Measurements from ENCODE around the gene NEMP1.
"Not testable (repeated sequence)": the region's sequence is repeated elsewhere in the genome, so short reads cannot be mapped to it uniquely, and the experiment has no call there.

The NEMP1 gene

DNA sequence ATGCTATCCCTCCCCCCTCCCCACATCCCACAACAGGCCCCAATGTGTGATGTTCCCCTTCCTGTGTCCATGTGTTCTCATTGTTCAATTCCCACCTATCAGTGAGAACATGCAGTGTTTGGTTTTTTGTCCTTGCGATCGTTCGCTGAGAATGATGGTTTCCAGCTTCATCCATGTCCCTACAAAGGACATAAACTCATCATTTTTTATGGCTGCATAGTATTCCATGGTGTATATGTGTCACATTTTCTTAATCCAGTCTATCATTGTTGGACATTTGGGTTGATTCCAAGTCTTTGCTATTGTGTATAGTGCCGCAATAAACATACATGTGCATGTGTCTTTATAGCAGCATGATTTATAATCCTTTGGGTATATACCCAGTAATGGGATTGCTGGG lies 25.4 kb downstream of the NEMP1 start:
- DNase-seq = not testable (repeated sequence)

GRCh38 chr12:57051011-57051410 lies 27.6 kb downstream of the NEMP1 start:
- no peak for DNase-seq

- DNase-seq = no peak
Measured at GRCh38 chr12:57049890-57050289, 28.7 kb downstream of the NEMP1 start, which contains the start of gene MYO1A. Gene MYO1A (minus strand): TSS chr12:57050129. CDS start chr12:57048323, 1,806 bp downstream.

- no peak for DNase-seq
Measured at GRCh38 chr12:57049119-57049446, 29.5 kb downstream of the NEMP1 start.

GRCh38 chr12:57048423-57049118 lies 30.0 kb downstream of the NEMP1 start:
- DNase-seq = no peak

GRCh38 chr12:57047981-57048380 lies 30.6 kb downstream of the NEMP1 start:
- DNase-seq = no peak

GRCh38 chr12:57046947-57047890 lies 31.4 kb downstream of the NEMP1 start:
- peak; percentile 75 for DNase-seq

- DNase-seq = no peak
Measured at GRCh38 chr12:57046086-57046791, 32.4 kb downstream of the NEMP1 start.

DNA sequence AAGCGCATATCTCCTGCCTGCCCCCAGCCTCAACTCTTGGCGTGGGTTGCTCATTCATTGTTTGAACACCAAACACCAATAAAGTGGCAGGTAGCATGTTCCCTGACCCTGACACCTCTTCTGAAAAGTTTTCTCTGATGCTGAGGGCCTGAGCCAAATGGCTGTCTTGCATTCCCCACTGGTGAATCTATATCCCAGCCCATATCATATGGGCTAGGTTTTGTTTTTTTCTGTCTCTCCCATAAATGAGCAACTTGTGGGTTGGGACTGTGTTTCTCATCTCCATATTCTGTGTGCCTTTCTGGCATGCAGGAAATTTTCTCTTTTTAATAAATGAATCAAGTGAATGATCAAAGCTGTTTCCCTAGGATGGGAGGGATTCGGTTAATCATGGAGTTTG lies 33.7 kb downstream of the NEMP1 start:
- no peak for DNase-seq

GRCh38 chr12:57044468-57044867 lies 34.1 kb downstream of the NEMP1 start:
- DNase-seq = no peak

DNA sequence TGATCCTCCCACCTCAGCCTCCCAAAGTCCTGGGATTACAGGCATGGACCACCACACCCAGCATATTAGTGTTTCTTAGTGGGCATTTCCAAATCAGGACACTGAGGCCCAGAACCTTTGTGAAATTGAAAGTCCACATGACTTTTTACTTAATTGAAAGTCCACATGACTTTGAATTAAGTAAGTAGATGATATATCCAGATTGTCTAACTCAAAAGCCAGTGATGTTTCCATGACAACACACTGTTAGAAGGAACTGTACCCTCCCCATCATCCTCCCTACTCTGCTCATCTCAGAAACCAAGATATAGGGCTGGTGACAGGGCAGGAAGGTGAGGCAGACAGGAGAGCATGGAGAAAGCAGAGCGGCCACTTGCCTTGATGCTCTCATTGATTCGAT lies 35.9 kb downstream of the NEMP1 start:
- DNase-seq = no peak

GRCh38 chr12:57040750-57041149 lies 37.8 kb downstream of the NEMP1 start:
- no peak for DNase-seq

- DNase-seq = no peak
Measured at GRCh38 chr12:57040211-57040610, 38.4 kb downstream of the NEMP1 start.

DNA sequence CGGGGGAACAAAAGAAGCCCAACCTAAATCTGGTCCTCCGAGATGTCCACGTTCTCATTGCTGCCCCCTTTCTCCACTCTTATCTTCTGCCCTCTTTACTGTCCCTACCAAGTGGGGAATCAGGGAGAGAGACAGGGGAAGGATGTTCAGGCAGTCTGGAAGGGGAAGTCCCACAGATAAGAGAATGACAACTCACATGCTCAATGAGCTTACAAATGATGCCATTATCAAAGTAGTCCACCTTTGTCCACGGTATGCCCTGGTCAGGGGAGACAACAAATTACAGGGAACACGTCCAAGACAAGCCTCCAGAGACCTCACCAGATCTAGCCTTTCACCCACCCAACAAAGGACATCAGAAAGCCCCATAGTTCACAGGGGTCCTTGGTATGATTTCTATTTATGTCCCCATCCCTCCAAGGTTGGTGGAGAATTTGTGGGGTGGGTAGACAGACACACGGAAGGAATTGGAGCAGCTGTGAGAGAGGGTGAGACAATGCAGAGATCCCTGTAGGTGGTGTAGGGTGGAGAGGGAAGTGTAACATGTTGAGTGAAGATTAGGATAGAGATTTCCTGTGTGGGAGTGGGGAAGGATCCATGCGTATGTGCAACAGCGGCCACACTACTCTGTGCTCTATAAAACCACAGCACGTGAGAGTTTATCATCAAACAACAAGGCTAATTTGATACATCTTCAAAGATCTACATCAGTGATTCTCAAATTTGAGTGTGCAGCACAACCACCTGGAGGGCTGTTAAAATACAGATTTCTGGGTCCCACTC lies 39.4 kb downstream of the NEMP1 start:
- no peak for DNase-seq

GRCh38 chr12:57037264-57037663 lies 41.3 kb downstream of the NEMP1 start:
- DNase-seq = no peak

GRCh38 chr12:57033431-57033830 lies 45.2 kb downstream of the NEMP1 start:
- DNase-seq = no peak

DNA sequence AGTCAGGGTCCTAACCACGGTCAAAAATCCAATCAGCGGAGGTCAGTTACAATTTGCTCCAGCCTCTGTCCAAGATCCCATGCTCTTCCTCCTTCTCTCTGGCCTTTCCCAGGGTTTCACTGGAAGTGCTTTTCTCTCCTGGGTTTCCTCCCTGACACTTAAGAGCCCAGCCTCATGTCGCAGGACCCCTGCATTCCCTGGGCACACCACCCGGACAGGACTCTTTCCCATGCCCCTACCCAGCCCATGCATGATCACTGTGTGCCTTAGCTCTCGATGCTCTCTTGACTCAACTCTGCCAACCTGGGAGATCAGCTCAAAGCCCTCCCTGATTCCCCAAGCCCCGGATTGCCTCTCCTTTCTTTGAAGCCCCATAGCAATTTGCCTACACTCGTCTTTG lies 46.8 kb downstream of the NEMP1 start:
- no peak for DNase-seq

- DNase-seq = no peak
Measured at GRCh38 chr12:57031138-57031725, 47.4 kb downstream of the NEMP1 start.

- DNase-seq = no peak
Measured at GRCh38 chr12:57029457-57029856, 49.1 kb downstream of the NEMP1 start.

- no peak for DNase-seq
Measured at GRCh38 chr12:57027805-57028153, 50.8 kb downstream of the NEMP1 start.

GRCh38 chr12:57027011-57027804 lies 51.4 kb downstream of the NEMP1 start:
- DNase-seq = no peak

DNA sequence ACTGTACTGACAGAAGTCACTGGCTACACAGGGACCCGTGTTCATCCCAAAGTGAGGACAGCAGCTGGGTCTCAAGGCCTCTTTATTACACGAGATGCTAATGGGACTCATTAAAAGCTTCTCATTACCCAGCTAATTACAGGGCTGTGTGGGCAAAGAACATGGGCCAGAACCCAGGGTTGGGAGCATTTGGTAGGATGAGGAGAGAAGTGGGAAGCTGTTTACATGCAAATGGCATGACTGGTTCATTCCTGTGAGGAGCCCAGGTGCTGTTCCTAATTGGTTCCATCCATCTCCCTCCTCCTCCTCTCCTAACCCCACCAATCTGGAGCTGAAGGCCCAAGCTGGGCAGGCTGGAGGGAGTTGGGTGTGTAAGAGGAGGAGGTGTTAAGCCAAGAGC lies 53.4 kb downstream of the NEMP1 start:
- DNase-seq = no peak

Measured in stimulated activated CD8-positive, alpha-beta memory T cell treated with anti-CD3 and anti-CD28 coated beads, Interleukin-4, amount 100 ng/mL, for 48 hours (primary cell).